ENCODE results near the gene DTNB. TPM values are rescaled to one million over a fixed set of nuclear protein-coding genes. Genes with fewer than 3 reads are reported as not detected.
"Not testable (repeated sequence)": the region's sequence is repeated elsewhere in the genome, so short reads cannot be mapped to it uniquely, and the experiment has no call there.

Gene DTNB
- total RNA-seq, 1 donor = 12.9 TPM

GRCh38 chr2:25633801-25634200 is 39.6 kb downstream of the DTNB start:
- not testable (repeated sequence) for DNase-seq (ENCODE audit: low read depth in 2 of 3, low spot score in 2 of 3)

- no peak for DNase-seq (ENCODE audit: low read depth in 2 of 3, low spot score in 2 of 3)
Measured at GRCh38 chr2:25632396-25632795, 41.0 kb downstream of the DTNB start.

GRCh38 chr2:25624635-25625034 is 48.7 kb downstream of the DTNB start:
- DNase-seq (ENCODE audit: low read depth in 2 of 3, low spot score in 2 of 3) = no peak

GRCh38 chr2:25623361-25623760 is 50.0 kb downstream of the DTNB start:
- DNase-seq (ENCODE audit: low read depth in 2 of 3, low spot score in 2 of 3) = no peak

GRCh38 chr2:25620711-25621110 is 52.7 kb downstream of the DTNB start:
- no peak for DNase-seq (ENCODE audit: low read depth in 2 of 3, low spot score in 2 of 3)

GRCh38 chr2:25620077-25620476 is 53.3 kb downstream of the DTNB start:
- no peak for DNase-seq (ENCODE audit: low read depth in 2 of 3, low spot score in 2 of 3)

- no peak for DNase-seq (ENCODE audit: low read depth in 2 of 3, low spot score in 2 of 3)
Measured at GRCh38 chr2:25619185-25619584, 54.2 kb downstream of the DTNB start.

- no peak for DNase-seq (ENCODE audit: low read depth in 2 of 3, low spot score in 2 of 3)
Measured at GRCh38 chr2:25618676-25619075, 54.7 kb downstream of the DTNB start.

GRCh38 chr2:25617948-25618646 is 55.3 kb downstream of the DTNB start:
- DNase-seq (ENCODE audit: low read depth in 2 of 3, low spot score in 2 of 3) = peak in 1 of 3 donors; percentile 15

- DNase-seq (ENCODE audit: low read depth in 2 of 3, low spot score in 2 of 3) = no peak
Measured at GRCh38 chr2:25615920-25616319, 57.5 kb downstream of the DTNB start.

- DNase-seq (ENCODE audit: low read depth in 2 of 3, low spot score in 2 of 3) = no peak
Measured at GRCh38 chr2:25615386-25615785, 58.0 kb downstream of the DTNB start.

- no peak for DNase-seq (ENCODE audit: low read depth in 2 of 3, low spot score in 2 of 3)
Measured at GRCh38 chr2:25614711-25615110, 58.7 kb downstream of the DTNB start.

GRCh38 chr2:25608718-25609117 is 64.7 kb downstream of the DTNB start:
- no peak for DNase-seq (ENCODE audit: low read depth in 2 of 3, low spot score in 2 of 3)

GRCh38 chr2:25606892-25607291 is 66.5 kb downstream of the DTNB start:
- DNase-seq (ENCODE audit: low read depth in 2 of 3, low spot score in 2 of 3) = peak; percentile 3 to 69 (median 36)

GRCh38 chr2:25602333-25602723 is 71.0 kb downstream of the DTNB start:
- DNase-seq (ENCODE audit: low read depth in 2 of 3, low spot score in 2 of 3) = no peak

GRCh38 chr2:25601711-25602332 is 71.6 kb downstream of the DTNB start:
- DNase-seq (ENCODE audit: low read depth in 2 of 3, low spot score in 2 of 3) = not testable (repeated sequence)

- no peak for DNase-seq (ENCODE audit: low read depth in 2 of 3, low spot score in 2 of 3)
Measured at GRCh38 chr2:25598911-25599310, 74.5 kb downstream of the DTNB start.

- no peak for DNase-seq (ENCODE audit: low read depth in 2 of 3, low spot score in 2 of 3)
Measured at GRCh38 chr2:25598332-25598731, 75.0 kb downstream of the DTNB start.

- no peak for DNase-seq (ENCODE audit: low read depth in 2 of 3, low spot score in 2 of 3)
Measured at GRCh38 chr2:25597881-25598280, 75.5 kb downstream of the DTNB start.

- no peak for DNase-seq (ENCODE audit: low read depth in 2 of 3, low spot score in 2 of 3)
Measured at GRCh38 chr2:25596516-25597244, 76.7 kb downstream of the DTNB start.

GRCh38 chr2:25595393-25595792 is 78.0 kb downstream of the DTNB start:
- DNase-seq (ENCODE audit: low read depth in 2 of 3, low spot score in 2 of 3) = no peak

- DNase-seq (ENCODE audit: low read depth in 2 of 3, low spot score in 2 of 3) = no peak
Measured at GRCh38 chr2:25594991-25595390, 78.4 kb downstream of the DTNB start.
